ENCODE data around the gene CYP2W1.
"Not testable (repeated sequence)": the region's sequence is repeated elsewhere in the genome, so short reads cannot be mapped to it uniquely, and the experiment has no call there.

Gene CYP2W1

GRCh38 chr7:997404-998395 lies 14.7 kb downstream of the CYP2W1 start:
- DNase-seq (ENCODE audit: low read depth in 2 of 2): no peak

GRCh38 chr7:999149-999879 lies 16.3 kb downstream of the CYP2W1 start:
- no peak for DNase-seq (ENCODE audit: low read depth in 2 of 2)

GRCh38 chr7:999941-1000935 lies 17.3 kb downstream of the CYP2W1 start:
- DNase-seq (ENCODE audit: low read depth in 2 of 2): no peak

DNA sequence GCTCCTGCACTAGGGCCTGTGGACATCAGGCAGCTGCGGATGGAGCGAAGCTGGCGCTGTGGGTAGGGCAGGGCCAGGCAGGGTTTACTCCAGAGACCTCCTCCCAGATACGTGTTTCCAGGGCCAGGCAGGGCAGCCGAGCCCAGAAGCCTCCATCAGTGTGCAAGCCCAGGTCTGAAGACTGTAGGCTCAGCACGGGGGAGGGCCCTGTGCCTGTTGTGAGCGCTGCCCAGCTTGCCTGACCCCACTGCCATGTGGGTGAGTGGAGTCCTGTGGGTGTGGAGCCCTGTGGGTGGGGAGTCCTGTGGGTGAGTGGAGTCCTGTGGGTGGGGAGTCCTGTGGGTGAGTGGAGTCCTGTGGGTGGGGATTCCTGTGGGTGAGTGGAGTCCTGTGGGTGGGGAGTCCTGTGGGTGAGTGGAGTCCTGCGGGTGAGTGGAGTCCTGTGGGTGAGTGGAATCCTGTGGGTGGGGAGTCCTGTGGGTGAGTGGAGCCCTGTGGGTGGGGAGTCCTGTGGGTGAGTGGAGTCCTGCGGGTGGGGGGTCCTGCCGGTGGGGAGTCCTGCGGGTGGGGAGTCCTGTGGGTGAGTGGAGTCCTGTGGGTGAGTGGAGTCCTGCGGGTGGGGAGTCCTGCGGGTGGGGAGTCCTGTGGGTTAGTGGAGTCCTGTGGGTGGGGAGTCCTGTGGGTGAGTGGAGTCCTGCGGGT lies 18.2 kb downstream of the CYP2W1 start:
- not testable (repeated sequence) for DNase-seq (ENCODE audit: low read depth in 2 of 2)

DNA sequence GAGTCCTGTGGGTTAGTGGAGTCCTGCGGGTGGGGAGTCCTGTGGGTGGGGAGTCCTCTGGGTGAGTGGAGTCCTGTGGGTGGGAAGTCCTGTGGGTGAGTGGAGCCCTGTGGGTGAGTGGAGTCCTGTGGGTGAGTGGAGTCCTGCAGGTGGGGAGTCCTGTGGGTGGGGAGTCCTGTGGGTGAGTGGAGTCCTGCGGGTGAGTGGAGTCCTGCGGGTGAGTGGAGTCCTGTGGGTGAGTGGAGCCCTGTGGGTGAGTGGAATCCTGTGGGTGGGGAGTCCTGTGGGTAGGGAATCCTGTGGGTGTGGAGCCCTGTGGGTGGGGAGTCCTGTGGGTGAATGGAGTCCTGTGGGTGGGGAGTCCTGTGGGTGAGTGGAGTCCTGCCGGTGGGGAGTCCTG lies 19.0 kb downstream of the CYP2W1 start:
- DNase-seq (ENCODE audit: low read depth in 2 of 2): not testable (repeated sequence)

DNA sequence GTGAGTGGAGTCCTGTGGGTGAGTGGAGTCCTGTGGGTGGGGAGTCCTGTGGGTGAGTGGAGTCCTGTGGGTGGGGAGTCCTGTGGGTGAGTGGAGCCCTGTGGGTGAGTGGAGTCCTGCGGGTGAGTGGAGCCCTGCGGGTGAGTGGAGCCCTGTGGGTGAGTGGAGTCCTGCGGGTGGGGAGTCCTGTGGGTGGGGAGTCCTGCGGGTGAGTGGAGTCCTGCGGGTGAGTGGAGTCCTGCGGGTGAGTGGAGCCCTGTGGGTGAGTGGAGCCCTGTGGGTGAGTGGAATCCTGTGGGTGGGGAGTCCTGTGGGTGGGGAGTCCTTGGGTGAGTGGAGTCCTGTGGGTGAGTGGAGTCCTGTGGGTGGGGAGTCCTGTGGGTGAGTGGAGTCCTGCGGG lies 19.5 kb downstream of the CYP2W1 start:
- DNase-seq (ENCODE audit: low read depth in 2 of 2): not testable (repeated sequence)

- DNase-seq (ENCODE audit: low read depth in 2 of 2): no peak
Measured at GRCh38 chr7:1004018-1004852, 21.3 kb downstream of the CYP2W1 start.

GRCh38 chr7:1005303-1005702 lies 22.3 kb downstream of the CYP2W1 start:
- DNase-seq (ENCODE audit: low read depth in 2 of 2): no peak

- DNase-seq (ENCODE audit: low read depth in 2 of 2): no peak
Measured at GRCh38 chr7:1007901-1008300, 24.9 kb downstream of the CYP2W1 start.

DNA sequence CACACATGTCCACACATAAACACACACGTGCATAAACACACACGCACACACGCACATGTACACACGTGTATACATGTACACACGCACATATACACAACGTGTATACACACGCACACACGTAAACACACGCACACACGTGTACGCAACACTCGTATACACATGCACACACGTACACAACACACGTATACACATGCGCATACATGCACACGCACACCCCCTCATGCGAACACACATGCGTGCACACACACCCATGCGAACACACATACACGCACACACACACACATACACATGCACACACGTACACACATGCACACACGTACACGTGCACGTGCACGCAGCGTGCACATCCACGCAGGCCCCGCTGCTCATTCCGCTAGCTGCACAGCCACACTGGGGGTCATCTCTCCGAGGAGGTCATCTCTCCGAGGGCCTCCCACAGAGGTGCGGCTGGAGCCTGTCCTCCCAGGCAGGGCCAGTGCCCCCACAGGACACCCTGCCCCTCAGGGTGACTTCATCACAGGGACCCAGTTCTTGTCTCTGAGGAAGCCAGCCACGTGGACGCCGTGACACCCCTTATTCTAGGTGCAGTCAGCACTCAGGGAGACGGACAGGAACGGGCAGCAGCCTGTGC lies 25.9 kb downstream of the CYP2W1 start:
- no peak for DNase-seq (ENCODE audit: low read depth in 2 of 2)

- DNase-seq (ENCODE audit: low read depth in 2 of 2): no peak
Measured at GRCh38 chr7:1009747-1010146, 26.8 kb downstream of the CYP2W1 start.

DNA sequence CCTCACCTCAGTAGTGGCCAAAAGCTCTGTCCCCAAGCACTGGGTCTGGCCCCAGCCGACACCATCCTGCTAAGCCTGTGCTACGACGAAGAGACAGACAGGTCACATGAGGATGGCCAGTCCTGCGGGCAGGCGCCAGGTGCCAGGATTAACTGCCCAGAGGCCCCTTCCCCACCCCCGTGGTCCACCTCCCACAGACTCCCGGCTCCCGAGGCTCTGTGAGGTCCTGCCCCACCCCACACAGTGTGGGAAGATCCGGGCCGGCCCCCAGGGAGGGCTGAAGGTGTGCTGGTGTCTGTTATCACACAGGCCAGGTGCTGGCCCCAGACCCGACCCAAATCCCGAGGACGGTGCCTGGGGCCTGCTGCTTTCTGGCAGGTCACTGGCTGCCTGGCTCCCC lies 27.2 kb downstream of the CYP2W1 start:
- DNase-seq (ENCODE audit: low read depth in 2 of 2): no peak

GRCh38 chr7:1011297-1012003 lies 28.5 kb downstream of the CYP2W1 start:
- DNase-seq (ENCODE audit: low read depth in 2 of 2): no peak

DNA sequence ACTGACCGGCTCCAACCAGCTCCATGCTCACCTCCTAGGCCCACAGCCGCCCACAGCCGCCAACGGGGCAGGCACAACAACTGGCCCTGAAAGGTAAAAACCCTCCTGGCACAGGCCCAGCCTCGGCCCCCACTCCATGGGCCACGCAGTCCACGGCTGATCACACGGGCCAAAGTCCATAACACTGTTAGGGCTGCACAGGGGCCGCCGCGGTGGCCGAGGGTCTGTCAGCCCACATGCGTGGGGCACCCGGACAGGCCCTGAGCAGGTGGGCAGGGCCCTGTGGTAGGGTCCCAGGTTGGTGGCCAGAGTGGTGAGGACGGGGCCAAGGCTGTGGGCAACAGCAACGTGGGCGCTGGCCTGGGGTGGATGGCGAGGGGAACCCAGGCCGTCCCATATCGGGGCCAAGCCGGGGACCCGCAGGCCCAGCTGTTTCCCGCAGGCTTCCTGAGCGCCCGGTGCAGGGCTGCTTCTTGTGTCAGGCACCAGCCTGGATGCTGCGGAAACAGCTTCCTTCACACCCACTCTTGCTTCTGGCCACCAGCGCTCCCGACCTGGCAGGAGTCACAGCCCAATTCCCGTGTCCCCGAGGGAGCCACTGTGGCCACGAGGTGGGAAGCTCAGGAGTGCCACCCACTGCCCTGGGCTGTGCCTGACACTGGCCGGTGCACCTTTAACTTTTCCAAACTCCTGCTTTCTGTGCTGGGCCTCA lies 29.2 kb downstream of the CYP2W1 start:
- DNase-seq (ENCODE audit: low read depth in 2 of 2): no peak

- DNase-seq (ENCODE audit: low read depth in 2 of 2): no peak
Measured at GRCh38 chr7:1012716-1013095, 29.7 kb downstream of the CYP2W1 start.

DNA sequence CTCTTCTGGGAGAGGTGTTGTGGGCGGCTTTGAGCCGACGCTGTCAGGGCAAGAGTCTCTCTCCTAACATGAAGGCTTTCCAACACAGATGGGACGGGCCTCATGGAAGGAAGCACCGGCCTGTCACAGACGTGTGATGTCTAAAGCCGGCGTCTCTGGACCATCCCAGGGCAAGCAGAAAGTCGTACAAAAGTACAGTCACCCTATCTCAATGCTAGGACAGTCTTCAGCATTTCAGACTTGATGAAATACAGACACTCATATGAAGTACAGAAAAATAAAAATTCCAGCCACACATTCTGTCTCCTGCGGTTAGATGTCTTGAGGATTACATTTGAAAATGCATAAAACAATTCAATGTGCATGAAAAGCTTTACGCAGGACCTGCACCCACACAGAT lies 30.6 kb downstream of the CYP2W1 start:
- no peak for DNase-seq (ENCODE audit: low read depth in 2 of 2)

DNA sequence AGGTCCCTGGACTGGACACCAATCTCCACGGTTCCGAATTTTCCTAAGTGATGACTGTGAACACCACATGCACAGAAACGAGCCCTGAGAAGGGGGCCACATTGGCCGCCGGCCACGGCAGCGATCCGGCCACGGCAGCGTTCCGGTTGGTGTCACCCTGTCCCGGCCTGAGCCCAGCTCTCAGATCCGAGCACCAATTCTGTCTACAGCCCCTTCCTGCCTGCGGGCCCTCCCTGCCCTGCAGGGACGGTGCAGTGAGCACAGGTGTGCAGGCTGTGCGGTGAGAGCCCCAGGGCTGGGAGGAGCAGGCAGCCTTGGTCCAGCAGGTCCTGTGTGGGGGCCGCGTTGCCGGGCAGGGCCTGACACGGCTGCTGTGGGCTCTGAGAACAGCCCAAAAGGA lies 31.7 kb downstream of the CYP2W1 start:
- DNase-seq (ENCODE audit: low read depth in 2 of 2): no peak
